Stomach (tissue), 4 donors: Measurements from ENCODE around the gene S1PR3.

Source experiments
- CTCF ChIP-seq, 7 experiments: fragments of 450-650 bp in 4 of 7; fragments of 200-600 bp in 3 of 7; sonication (generic) in 3 of 7; IDR thresholded peaks; one replicate each; pipeline ENCODE4 v1.5.1; 2016 to 2019; ENCODE audit warnings: antibody characterized with exemption in 7 of 7, control low read depth in 2 of 7, mild to moderate bottlenecking in 1 of 7
- POLR2A ChIP-seq, 4 donors: fragments of 450-650 bp; IDR thresholded peaks; one replicate each; pipeline ENCODE4 v1.6.1; 2016; ENCODE audit warnings: antibody characterized with exemption in 4 of 4, control low read depth in 2 of 4, mild to moderate bottlenecking in 1 of 4, moderate library complexity in 1 of 4
- POLR2AphosphoS5 ChIP-seq, 3 donors: sonication (generic); formaldehyde crosslinking; IDR thresholded peaks; one replicate each; pipeline ENCODE4 v1.6.1; 2016; ENCODE audit warnings: antibody characterized with exemption in 3 of 3

GRCh38 chr9:89006996-89007967, 16.0 kb downstream of the S1PR3 start:
- TF ChIP-seq CTCF (IDR thresholded peaks at IDR 0.05) (no peak), POLR2A (IDR thresholded peaks at IDR 0.05) (no peak), POLR2AphosphoS5 (IDR thresholded peaks at IDR 0.05) (no peak)
